Medulla oblongata (tissue), 1 donor: ENCODE data around the gene SHISA7.
"Not testable (repeated sequence)": the region's sequence is repeated elsewhere in the genome, so short reads cannot be mapped to it uniquely, and the experiment has no call there.

Source experiments
- DNase-seq: peaks from one replicate; pipeline ENCODE4 v3.0.0-alpha.2; 2015; ENCODE audit errors: extremely low spot score

Gene SHISA7

DNA sequence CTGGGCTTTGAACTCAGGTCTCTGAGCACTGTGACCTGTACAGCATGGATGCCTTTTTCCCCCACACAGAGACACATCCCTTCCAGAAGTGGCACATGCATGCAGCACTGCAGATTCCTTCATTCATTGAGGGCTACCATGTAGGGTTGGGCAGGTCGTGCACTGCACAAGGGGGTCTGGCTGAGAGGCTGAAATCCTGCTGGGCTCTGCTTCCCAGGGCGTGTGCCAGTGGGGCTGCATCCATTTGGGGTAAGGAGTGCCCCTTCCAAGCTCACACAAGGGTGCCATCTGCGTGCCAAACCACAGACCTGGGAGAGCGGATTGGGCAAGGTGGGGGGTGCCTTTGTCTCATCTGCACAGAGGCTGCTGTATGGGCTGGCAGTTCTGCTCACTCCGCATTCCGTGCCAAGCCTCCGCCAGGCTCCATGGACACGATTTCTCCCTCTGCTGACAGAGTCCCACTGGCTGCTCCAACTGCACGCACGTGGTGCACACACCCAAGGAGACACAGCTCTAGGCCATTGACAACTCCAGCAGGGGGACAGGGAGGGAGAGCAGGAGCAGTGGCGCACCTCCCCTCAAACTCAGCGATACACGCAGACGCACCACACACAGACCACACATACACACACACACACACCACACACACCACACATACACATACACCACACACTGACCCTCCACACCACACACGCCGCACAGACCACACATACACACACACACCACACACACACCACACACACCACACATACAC lies 4.5 kb upstream of the SHISA7 start:
- DNase-seq: peak; percentile 82

DNA sequence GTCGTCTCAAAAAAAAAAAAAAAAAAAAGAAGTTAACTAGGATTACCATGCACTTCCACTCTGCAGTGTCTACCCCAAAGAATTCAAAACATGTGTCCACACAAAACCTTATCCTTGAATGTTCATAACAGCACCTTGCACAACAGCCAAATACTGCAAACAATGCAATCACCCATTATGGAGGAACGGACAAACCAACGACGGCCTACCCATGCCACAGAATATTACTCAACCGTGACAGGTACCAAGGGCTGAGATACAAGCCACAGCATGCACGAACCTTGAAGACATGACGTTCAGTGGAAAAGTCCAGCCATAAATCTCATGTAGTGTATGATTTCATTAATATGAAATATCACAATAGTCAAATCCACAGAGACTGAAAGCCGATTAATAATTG lies 3.0 kb upstream of the SHISA7 start:
- DNase-seq: peak; percentile 2

DNA sequence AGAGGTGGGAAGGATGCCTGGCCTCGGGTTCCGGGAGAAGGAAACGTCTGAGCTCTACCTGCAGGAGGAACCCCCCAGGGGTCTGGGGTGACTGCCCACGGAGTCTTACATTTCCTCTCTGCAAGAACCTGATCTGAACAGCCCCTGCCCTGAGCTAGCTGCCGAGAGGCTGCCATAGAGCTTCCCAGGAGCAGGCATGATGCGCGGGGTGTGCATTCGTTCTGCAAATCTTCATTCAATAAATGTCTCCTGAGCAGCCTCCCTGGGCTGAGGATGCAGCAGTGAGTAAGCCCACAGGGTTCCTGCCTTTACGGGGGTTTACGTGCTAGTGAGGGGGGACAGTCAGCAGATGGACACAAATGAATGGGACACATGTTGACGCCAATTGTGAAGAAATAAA lies 1.5 kb upstream of the SHISA7 start:
- no peak for DNase-seq

DNA sequence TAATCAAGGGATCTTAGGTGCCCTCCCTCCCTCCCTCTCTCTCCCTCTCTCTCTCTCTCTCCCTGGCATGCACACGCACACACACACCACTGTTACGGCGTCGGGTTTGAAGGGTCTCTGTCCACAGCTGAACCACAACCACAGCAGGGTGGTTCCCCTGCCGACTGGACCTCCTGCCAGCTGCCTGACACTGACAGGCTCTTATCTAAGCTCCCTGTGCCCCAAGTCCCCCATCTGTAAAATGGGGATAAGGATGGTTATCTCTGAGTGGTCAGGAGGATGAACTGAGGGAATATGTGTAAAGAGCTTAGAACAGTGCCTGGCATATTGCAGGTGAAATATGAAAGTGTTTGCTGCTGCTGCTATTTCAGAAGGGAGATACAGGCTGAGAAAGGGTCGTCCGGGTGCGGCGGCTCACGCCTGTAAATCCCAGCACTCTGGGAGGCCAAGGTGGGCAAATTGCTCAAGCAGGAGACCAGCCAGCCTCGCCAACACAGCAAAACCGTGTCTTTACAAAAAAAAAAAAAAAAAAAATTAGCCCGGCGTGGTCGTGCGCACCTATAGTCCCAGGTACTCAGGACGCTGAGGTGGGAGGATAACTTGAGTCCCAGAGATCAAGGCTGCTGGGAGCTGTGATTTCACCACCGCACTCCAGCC lies 852 bp upstream of the SHISA7 start:
- DNase-seq: no peak

DNA sequence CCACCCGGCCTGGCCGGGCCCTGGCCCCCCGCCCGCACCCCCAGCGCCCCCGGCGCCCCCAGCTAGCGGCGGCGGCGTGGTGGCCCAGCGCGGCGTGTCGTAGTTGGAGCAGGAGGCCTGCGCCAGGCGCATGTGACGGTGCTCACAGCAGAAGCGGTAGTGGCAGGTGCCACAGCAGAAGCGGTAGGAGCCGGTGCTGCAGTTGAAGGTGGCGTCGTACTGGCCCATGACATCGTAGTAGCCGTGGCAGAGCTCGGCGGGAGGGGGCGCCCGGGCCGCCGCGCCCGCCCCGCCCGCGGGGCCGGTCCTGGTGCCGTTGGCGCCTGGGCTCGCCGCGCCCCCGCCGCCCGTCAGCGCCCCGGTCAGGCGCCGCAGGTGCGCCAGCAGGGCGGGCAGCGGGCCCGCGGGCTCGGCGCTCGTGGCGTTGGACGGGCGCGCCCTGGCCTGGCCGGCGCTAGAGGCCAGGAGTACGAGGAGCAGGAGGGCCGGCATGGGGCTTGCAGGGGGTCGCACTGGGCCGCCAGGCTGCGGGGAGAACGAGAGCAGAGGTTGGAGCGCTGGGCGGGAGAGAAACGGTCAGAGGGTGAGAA lies 633 bp downstream of the SHISA7 start:
- no peak for DNase-seq

DNA sequence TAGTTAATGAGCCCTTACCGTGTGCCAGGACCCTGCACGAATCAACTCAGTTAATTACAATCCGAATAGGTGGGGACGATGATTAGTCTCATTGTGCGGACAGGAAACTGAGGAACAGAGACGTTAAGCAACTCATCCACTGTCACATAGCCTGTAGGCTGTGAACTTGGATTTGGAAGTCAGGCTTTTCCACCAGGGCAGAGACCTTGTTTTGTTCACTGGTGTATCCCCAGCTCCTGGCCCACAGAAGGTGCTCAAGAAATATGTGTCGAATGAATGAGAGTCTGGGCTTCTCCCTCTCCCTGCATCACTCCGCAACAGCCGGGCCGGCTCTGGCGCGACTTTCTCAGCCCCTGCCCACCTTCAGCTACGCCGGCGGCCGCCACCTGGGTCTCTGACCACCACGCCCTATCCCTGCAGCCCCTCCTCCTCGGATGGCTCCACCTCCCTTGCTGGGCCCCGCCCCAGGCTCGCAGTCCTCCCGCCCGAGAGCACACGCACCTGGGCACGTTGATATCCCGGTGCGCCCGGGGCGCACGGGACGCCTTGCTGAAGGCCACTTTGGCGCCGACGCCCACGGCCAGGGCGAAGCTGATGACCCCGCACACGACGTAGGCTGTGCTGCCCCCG lies 1.3 kb downstream of the SHISA7 start:
- DNase-seq: no peak

DNA sequence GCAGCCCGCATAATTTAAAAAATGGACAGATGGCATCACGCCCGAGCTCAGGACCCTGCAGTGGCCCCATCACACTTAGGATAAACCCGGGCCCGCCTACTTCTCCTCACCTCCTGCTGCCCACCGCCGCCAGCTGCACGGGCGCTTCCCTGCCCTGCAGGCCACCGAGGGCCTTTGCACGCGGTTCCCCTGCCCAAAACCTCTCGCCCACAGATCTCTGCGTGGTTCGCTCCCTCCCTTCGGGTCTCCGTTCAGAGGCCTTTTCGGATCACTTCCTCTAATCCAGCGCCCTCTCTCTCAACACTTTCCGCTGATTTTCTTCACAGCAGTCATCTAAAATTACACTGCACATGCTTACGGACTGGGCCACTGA lies 1.8 kb downstream of the SHISA7 start:
- no peak for DNase-seq

DNA sequence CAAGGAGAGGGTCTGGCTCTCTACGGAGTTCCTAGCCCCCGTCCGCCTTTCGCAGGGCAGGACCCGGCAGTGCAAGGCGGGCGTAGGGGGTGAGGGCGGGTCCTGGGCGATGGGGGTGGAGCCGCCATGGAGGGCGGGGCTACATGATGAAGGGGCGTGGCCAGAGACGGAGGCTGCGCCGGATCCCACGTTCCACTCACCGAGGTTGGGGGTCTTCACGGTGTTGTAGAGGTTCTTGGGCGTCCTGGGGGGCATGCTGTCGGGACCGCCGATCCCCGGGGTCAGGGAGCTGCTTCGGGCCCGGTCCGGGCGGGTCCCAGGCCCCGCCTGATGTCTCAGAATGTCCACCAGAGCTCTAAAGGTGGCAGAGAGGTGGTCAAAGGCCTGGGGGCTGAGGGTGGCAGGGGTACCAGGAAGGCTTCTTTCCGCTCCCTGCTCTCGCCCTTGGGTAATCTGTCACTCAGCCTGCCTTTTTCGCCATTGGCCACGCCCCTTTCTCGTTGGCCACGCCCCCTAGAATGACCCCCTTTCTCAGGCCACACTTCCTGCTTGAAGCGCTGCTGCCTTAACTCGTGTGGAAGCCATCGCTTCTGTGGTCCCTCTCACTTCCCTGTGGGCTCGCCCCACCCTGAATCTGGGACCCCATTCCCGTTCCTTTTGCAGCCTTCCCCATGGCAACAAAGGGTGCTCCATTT lies 2.5 kb downstream of the SHISA7 start:
- DNase-seq: no peak

DNA sequence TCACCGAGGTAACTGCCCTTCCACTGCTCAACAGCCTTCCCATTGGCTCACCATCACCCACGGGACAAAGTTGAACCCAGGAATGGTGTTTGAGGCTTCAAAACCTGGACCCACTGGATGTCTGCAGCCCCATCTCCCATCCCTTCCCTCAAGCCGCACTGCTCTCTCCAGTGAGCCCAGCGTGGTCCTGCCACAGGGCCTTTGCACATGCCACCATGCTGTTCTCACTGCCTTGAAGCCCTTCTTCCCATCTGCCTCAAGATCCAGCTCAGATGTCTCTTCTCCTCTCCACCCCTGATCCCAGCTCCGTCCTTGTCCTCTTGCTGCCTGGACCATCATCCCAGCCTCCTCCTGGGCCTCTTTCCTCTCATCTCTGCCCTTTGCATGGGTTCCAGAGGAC lies 4.0 kb downstream of the SHISA7 start:
- DNase-seq: no peak

DNA sequence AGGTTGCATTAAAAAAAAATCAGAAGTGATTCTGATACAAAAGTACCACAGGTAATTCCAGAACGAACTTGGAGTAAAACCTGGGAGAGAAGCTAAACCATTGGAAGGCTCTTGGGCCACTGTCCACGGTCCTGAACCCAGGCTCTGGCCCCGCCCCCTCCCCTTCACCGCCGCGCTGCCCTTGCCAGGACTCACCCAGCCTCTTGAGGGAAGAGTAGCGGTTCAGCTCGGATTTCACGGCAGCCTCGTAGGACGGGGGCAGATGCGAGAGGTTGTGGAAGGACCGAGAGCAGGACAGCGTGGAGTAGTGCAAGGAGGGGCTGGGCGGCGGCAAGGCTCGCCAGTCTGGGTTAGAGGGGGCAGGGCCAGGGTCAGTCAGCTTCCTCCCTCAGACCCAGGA lies 5.7 kb downstream of the SHISA7 start:
- DNase-seq: peak; percentile 17

DNA sequence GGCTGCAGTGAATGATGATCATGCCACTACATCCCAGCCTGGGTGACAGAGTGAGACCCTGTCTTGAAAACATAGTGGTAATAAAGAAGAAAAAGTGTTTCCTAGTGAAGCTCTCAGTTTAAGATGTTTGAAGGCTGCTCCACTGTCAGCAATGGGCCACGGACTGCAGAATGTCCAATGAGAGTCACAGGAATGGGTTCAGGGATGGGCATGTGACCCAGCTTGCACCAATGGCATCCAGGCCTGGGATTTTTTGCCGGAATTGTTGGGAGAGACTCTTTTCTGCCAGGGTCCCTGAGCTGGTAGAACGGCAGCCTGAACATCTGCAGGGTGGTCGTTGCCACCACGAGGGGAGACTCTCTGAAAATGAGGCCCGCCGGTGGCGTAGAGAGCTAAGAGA lies 6.3 kb downstream of the SHISA7 start:
- DNase-seq: no peak

DNA sequence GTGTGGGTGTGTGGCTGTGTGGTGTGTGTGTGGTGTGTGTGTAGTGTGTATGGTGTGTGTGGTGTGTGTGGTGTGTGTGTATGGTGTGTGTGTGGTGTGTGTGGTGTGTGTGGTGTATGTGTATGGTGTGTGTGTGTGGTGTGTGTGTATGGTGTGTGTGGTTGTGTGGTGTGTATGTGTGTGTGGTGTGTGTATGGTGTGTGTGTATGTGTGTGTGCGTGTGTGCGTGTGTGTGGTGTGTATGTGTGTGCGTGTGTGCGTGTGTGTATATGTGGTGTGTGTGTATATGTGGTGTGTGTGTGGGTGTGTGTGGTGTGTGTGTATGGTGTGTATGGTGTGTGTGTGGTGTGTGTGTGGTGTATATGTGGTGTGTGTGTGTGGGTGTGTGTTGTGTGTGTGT lies 8.1 kb downstream of the SHISA7 start:
- no peak for DNase-seq

DNA sequence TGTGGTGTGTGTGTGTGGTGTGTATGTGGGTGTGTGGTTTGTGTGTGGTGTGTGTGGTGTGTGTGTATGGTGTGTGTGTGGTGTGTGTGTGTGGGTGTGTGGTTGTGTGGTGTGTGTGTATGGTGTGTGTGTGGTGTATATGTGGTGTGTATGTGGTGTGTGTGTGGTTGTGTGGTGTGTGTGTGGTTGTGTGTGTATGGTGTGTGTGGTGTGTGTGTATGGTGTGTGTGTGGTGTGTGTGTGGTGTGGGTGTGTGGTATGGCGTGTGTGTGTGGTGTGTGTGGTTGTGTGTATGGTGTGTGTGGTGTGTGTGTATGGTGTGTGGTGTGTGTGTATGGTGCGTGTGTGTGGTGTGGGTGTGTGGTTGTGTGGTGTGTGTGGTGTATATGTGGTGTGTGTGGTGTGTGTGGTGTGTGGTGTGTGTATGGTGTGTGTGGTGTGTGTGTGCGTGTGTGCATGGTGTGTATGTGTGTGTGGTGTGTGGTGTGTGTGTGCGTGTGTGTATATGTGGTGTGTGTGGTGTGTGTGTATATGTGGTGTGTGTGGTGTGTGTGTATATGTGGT lies 8.7 kb downstream of the SHISA7 start:
- no peak for DNase-seq

DNA sequence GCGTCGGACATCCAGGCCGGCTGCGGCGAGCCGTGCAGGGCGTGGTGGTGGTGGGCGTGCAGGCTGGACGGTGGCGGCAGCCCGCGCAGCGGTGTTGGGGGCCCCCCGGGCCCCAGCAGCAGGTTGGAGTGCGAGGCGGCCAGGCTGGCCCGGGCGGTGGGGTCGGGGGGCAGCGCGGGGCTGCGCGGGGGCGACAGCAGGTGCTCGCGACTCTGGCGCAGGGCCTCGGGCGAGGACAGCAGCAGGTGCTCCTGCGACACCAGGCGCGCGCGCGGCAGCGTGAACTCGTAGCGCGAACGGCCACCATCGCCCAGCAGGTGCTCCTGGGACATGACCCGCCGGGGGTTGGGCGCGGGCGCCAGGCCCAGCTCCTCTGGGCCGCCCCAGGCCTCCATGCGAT lies 9.8 kb downstream of the SHISA7 start:
- DNase-seq: no peak

DNA sequence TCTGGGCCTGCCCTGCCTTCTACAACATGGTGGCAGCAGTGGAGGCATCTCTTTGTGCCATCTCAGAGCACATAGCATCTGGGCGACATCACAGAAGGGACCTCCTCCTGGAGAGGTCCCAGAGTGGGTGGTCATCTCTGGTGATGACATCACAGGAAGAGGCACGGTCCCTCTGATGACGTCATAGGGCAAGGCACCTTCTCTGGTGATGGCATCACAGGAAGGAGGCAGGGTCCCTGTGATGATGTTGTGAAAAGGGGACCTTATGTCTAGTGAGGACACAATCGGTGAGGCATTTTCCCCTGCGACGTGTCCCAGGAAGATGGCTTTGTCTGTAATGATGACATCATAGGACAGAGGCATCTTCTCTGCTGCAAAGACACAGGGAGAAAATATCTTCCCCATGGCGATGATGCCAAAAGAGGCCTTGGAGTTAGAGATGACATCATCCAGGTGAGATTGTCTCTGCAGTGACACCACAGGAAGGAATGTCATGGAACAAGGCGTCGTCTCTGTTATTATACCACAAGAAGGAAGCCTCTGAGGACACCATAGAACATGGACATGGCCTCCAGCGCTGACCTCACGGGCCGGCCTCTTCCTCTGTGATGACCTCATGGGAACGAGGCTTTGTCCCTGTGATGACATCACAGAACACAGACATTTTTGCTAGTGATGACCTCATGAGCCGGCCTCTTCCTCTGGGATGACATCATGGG lies 10.7 kb downstream of the SHISA7 start:
- DNase-seq: peak; percentile 1

DNA sequence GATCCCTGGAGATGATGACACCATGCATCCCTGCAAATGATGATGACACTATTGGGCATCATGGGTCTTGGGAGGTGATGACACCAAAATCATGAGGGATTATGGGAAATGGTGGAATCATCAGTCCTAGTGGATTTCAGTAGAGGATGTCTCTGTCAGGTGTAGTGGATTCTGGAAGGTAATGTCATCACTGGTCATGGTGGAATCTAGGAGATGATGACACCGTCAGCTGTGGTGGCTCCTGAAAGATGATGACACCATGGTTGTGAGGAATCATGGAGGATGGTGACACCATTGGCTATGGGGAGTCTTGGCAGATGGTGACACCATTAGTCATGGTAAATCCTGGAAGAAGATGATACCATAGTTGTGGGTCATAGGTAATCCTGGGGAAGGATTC lies 11.9 kb downstream of the SHISA7 start:
- no peak for DNase-seq

DNA sequence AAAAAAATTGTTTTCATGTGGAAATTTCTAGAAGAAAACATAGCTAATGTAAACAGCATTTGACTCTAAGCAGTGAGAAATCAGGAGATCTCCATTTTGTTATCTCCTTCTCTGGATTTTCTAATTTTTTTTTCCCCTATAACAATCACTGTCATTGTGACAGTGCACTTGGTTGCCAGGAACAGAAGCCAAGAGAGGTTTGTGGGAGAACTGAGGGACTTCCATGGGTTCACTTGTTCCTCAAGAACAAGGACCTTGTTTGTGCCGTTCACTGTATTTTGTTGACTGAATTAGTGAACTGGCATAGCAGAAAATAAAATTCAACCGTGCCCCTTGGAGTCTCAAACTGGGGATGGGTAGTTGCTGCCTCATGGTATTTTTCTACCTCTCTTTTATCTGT lies 17.1 kb downstream of the SHISA7 start:
- DNase-seq: peak; percentile 96

DNA sequence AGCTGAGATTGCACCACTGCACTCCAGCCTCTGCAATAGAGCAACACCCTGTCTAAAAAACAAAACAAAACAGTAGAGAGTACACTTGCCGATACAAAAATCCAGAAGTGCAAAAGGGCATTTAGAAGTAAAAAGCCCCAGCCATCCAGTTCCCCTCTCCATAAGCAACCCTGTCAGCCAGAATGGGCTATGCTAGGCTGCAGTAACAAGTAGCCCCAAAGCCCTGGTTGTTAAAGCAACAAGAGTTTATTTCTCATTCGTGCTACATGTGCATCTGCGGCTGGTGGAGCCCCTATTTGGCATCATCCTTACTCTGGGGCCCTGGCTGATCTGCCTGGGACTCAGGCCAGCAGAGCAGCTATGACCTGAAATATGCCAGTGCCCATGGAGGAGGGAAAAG lies 18.6 kb downstream of the SHISA7 start:
- DNase-seq: no peak

DNA sequence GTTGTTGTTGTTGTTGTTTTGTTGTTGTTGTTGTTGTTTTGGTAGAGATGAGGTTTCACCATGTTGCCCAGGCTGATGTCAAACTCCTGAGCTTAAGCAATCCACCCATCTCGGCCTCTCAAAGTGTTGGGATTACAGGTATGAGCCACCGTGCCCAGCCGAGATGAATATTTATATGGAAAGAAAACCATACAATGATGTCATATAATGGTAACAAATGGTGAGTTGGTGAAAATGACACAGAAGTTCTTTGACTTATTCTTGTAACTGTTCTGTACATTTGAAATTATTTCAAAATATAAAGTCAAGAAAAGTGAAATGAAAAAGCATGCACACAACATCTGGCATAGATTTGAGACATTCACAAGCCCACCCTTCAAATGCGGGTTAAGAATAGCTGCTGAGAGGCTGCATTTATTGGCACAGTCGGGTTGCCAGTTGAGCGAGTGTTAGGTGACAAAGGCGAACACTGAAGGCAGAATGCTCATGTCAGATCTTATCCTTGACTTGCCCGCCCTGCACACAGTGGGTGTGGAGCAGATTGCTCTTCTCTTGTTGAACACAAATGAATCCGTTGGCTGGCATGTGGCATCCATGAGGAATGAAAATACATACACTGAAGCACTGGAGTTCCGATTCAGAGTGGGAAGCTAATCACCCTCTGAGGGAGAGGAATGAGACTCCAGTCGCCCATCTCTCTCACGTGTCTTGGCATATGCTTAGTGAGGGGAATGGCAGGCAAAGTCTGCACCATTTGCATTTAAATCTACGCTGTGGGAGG lies 19.7 kb downstream of the SHISA7 start:
- DNase-seq: no peak

DNA sequence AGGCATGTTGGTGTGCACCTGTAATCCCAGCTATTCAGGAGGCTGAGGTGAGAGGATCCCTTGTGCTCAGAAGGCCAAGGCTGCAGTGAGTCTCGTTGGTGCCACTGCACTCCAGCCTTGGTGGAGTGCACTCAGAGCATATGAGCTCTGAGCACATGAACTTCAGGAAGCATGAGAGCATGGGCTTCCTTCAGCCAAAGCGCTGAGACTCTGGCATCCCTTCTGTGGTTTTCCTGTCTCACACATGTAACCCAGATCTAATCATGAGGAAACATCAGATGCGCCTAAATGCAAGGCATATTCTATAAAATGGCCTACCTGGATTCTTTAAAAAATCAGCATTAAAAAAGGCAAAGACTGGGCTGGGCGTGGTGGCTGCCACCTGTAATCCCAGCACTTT lies 21.8 kb downstream of the SHISA7 start:
- DNase-seq: not testable (repeated sequence)
